ENCODE measurements around the gene DNAJC5. TPM values are rescaled to one million over a fixed set of nuclear protein-coding genes. Genes with fewer than 3 reads are reported as not detected.

Gene DNAJC5
- total and polyA plus RNA-seq, 2 of the 8 experiments (the other 6 are each of a cell fraction or from before 2014, with no cell fraction given), result 19.2 to 31.2 TPM

GRCh38 chr20:63968928-63969760 is 74.2 kb downstream of the DNAJC5 start (continued):
- 0 out of 3 replicates have a peak, but pooled peaks of 1 of the 2 experiments have one; percentile 9 for TF ChIP-seq POLR2A (IDR thresholded peaks at IDR 0.05; ENCODE audit: control extremely low read depth in 1 of 2, low read depth in 2 of 2, low read length in 2 of 2)

Data from H1 (cell line).